ENCODE data around the gene SESN1.

SESN1 gene

DNA sequence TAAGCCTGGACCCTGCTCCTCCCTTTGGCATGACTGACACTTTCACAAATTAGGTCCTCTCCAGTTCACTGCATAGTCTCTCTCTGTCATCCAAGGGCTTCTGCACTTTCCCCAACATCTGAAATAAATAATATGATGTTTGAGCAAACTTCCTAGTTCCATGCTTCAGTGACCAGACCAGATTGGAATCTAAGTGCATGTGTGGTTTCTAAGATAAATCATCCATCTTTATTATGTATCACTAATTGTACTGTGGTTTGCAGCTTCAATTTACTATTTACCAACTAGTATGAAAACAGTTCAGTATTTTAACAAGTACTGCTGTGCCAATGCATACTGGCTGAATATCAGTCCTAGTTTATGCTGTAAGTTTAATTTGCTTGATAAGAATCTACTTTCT is 18.7 kb downstream of the SESN1 start:
- intact Hi-C loops (cut with DNase I; ENCODE audit: low total_unique reads) = loop anchor here (2.0 to 10.0 kb wide), 3 partner anchors 51 to 521 kb away; no protein-coding TSS in a partner anchor
- peaks cover 0 to 40% (median 14%) of the 10 kb centered on the region in 4 donors for H3K4me1 ChIP-seq

DNA sequence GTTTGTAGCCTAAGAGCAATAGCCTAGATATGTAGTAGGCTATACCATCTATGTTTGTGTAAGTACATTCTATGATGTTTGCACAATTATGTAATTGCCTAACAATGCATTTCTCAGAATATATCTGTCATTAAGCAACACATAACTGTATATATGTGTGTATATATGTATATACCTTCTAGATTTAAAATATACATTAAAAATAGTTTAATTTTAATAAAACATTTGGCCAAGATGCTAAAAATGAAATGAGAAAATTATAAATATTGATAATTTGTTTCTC is 20.6 kb downstream of the SESN1 start:
- Histone ChIP-seq H3K4me3 (no peak overlapping the region), H3K27me3 (no peaks in the 10 kb centered on the region), H3K4me1 (peaks cover 0 to 21% (median 5%) of the 10 kb centered on the region in 4 donors), H3K9me3 (no peaks in the 10 kb centered on the region), H3K27ac (no peak overlapping the region), H3K36me3 (no peaks in the 10 kb centered on the region)
- intact Hi-C loops (cut with DNase I; ENCODE audit: low total_unique reads) = loop anchor here (2.0 to 10.0 kb wide), 4 partner anchors 49 to 519 kb away; no protein-coding TSS in a partner anchor
- TF ChIP-seq, protein P1, sequence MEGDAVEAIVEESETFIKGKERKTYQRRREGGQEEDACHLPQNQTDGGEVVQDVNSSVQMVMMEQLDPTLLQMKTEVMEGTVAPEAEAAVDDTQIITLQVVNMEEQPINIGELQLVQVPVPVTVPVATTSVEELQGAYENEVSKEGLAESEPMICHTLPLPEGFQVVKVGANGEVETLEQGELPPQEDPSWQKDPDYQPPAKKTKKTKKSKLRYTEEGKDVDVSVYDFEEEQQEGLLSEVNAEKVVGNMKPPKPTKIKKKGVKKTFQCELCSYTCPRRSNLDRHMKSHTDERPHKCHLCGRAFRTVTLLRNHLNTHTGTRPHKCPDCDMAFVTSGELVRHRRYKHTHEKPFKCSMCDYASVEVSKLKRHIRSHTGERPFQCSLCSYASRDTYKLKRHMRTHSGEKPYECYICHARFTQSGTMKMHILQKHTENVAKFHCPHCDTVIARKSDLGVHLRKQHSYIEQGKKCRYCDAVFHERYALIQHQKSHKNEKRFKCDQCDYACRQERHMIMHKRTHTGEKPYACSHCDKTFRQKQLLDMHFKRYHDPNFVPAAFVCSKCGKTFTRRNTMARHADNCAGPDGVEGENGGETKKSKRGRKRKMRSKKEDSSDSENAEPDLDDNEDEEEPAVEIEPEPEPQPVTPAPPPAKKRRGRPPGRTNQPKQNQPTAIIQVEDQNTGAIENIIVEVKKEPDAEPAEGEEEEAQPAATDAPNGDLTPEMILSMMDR (IDR thresholded peaks at IDR 0.05) = no peak
- DNase-seq = no peak

More for the DNA sequence above, 18.7 kb downstream of the SESN1 start:
- Histone ChIP-seq H3K4me3 (no peak overlapping the region), H3K27me3 (no peaks in the 10 kb centered on the region), H3K9me3 (no peaks in the 10 kb centered on the region), H3K27ac (no peak overlapping the region), H3K36me3 (no peaks in the 10 kb centered on the region)
- TF ChIP-seq, protein P1 (IDR thresholded peaks at IDR 0.05) = no peak
- DNase-seq = no peak

DNA sequence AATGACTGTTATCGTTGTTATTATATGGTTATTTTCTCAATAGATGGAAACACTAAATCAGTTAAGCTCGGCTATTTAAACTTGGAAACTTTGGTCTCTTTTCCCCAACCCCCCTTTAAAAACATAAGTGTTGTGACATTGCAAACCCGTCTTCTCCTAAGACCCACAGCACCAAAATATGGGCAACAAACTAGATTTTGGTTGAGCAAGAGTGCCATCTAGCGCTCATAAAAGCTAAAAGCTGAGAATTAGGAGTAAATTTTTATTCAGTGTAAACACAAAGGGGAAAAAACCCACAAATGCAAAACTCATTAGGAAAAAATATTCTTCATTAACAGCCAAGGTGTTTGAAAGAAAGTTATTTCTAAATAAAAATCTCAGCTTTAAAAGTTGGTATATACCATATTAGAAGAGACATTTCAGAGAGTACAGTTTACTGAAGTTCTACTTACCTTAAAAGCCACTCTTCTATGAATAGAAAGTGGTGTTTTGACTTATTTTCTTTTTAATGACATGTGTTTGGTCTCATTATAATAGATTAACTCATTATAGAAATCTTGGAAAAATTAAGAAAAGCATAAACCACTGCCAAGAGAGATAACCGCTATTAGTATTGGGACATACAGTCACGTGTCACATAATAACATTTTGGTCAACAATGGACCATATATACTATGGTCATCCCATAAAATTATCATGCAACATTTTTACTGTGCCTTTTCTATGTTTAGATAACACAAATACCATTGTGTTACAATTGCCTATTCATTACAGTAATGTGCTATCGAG is 21.1 kb downstream of the SESN1 start:
- Histone ChIP-seq H3K27ac (no peak overlapping the region), H3K4me1 (peaks cover 0 to 16% (median 4%) of the 10 kb centered on the region in 4 donors), H3K9me3 (no peaks in the 10 kb centered on the region), H3K36me3 (no peaks in the 10 kb centered on the region), H3K27me3 (no peaks in the 10 kb centered on the region), H3K4me3 (no peak overlapping the region)
- intact Hi-C loops (cut with DNase I; ENCODE audit: low total_unique reads) = loop anchor here (2.0 to 10.0 kb wide), 4 partner anchors 49 to 519 kb away; no protein-coding TSS in a partner anchor
- TF ChIP-seq, protein P1 (IDR thresholded peaks at IDR 0.05) = peak; percentile 63 to 75
- no peak for DNase-seq

DNA sequence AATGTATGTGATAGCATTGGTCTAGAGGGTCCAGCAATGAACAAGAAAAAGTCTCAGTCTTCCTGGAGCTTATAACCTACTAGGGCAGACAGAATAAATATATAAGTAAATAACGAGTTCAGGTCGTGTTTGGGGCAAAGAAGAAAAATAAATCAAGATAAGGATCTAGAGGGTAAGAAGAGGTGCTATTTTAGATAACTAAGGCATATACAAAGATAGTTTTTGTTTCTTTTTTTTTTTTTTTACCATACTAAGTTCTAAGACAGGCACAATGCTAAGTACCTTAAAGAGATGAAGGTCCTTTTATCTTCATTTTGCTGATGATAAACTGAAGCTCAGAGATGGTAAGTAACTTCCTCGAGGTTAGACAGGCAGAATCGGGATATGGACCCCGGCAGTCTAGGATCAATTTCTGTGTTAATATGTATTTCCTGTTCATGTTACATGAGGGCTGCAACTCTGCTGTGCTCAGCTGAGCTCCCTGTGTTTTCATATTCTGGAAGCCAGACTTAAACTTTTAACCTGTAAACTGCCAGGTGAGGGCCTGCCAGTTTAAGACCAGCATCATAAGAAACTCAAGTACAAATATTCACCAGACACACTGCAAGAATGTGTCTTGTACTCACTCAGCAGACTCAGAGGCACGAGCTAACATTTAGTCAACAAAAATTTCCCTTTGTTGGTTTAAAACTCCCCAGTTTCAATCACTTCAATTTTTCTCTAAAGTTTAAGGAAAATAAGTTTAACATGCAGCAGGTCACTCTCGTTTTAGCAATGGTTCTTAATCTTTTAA is 23.3 kb downstream of the SESN1 start:
- Histone ChIP-seq H3K9me3 (no peaks in the 10 kb centered on the region), H3K27ac (no peak overlapping the region), H3K4me1 (peaks cover 0 to 21% (median 4%) of the 10 kb centered on the region in 4 donors), H3K4me3 (no peak overlapping the region), H3K27me3 (no peaks in the 10 kb centered on the region), H3K36me3 (no peaks in the 10 kb centered on the region)
- DNase-seq = no peak
- TF ChIP-seq, protein P1 (IDR thresholded peaks at IDR 0.05) = no peak
- intact Hi-C loops (cut with DNase I; ENCODE audit: low total_unique reads) = loop anchor here (5.0 to 10.0 kb wide), 3 partner anchors 47 to 237 kb away; no protein-coding TSS in a partner anchor

DNA sequence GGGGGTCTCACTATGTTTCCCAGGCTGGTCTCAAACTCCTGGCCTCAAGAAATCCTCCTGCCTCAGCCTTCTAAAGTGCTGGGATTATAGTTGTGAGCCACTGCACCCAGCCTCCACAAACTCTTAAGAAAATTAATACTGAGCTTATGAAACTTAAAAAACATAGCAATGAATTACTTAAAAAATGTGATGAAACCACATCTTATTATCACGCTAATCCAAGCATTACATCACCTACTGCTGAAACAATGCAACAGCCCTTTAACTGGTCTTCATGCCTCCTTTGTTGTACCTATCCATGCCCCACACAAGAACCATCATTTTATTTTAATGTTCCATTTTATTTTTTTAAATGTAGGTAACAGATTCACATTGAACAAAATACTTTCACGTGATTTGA is 24.9 kb downstream of the SESN1 start:
- DNase-seq = no peak
- Histone ChIP-seq H3K36me3 (no peaks in the 10 kb centered on the region), H3K4me1 (peaks cover 0 to 25% (median 4%) of the 10 kb centered on the region in 4 donors), H3K27ac (no peak overlapping the region), H3K9me3 (no peaks in the 10 kb centered on the region), H3K27me3 (no peaks in the 10 kb centered on the region), H3K4me3 (no peak overlapping the region)
- intact Hi-C loops (cut with DNase I; ENCODE audit: low total_unique reads) = loop anchor here (5.0 to 10.0 kb wide), 3 partner anchors 45 to 235 kb away; no protein-coding TSS in a partner anchor
- TF ChIP-seq, protein P1 (IDR thresholded peaks at IDR 0.05) = no peak
